Measurements from ENCODE around the gene NFATC1. TPM values are rescaled to one million over a fixed set of nuclear protein-coding genes. Genes with fewer than 3 reads are reported as not detected.

NFATC1 gene
- total and polyA plus RNA-seq, 3 experiments from 2014 or later, result 36.7 to 46.7 (median 45.9) TPM

GRCh38 chr18:79420033-79420745, 24.5 kb downstream of the NFATC1 start:
- H3K27ac ChIP-seq (ENCODE audit: low read depth, low read length), result no peak overlapping the region
- peaks cover 3% of the 10 kb centered on the region for H3K36me3 ChIP-seq (ENCODE audit: insufficient read depth, low read length)
- Mint-ChIP-seq H3K4me1 (peaks cover 24 to 58% (median 28%) of the 10 kb centered on the region in 3 donors), H3K36me3 (peaks cover 0 to 56% (median 18%) of the 10 kb centered on the region in 3 donors), H3K27me3 (no peaks in the 10 kb centered on the region), H3K4me3 (no peak overlapping the region), H3K9me3 (no peaks in the 10 kb centered on the region), H3K27ac (peak overlapping the region in 2 of 8 donors; percentile 29 to 61)
- CTCF ChIA-PET, result interaction anchor here (0.7 kb wide), 1 partner anchor 11 kb away, joined by 3 read pairs; no protein-coding TSS in a partner anchor
- DNase-seq, result no peak
- no peaks in the 10 kb centered on the region for H3K9me3 ChIP-seq (ENCODE audit: low read length)
- POLR2A ChIA-PET, result no interaction called here
- H3K27me3 ChIP-seq (ENCODE audit: insufficient read depth, low read length, poor library complexity, severe bottlenecking), result no peaks in the 10 kb centered on the region
- no peak overlapping the region for H3K4me3 ChIP-seq (ENCODE audit: low read length)
- H3K4me1 ChIP-seq (ENCODE audit: insufficient read depth, low read length), result no peaks in the 10 kb centered on the region

- H3K36me3 ChIP-seq (ENCODE audit: insufficient read depth, low read length), result peaks cover 3% of the 10 kb centered on the region
- H3K9me3 ChIP-seq (ENCODE audit: low read length), result no peaks in the 10 kb centered on the region
- ChIA-PET CTCF (interaction anchor here (0.7 kb wide), 1 partner anchor 20 kb away, joined by 3 read pairs; no protein-coding TSS in a partner anchor), POLR2A (no interaction called here)
- DNase-seq, result no peak
- Mint-ChIP-seq H3K36me3 (peaks cover 0 to 61% (median 18%) of the 10 kb centered on the region in 3 donors), H3K4me1 (peaks cover 24 to 55% (median 28%) of the 10 kb centered on the region in 3 donors), H3K27ac (peak overlapping the region in 1 of 8 donors; percentile 72), H3K9me3 (no peaks in the 10 kb centered on the region), H3K27me3 (no peaks in the 10 kb centered on the region), H3K4me3 (peak overlapping the region in 1 of 7 donors; percentile 52)
- H3K4me1 ChIP-seq (ENCODE audit: insufficient read depth, low read length), result no peaks in the 10 kb centered on the region
- no peak overlapping the region for H3K4me3 ChIP-seq (ENCODE audit: low read length)
- H3K27me3 ChIP-seq (ENCODE audit: insufficient read depth, low read length, poor library complexity, severe bottlenecking), result no peaks in the 10 kb centered on the region
- H3K27ac ChIP-seq (ENCODE audit: low read depth, low read length), result no peak overlapping the region
These were observed 25.6 kb downstream of the NFATC1 start for GRCh38 chr18:79421275-79421857.

- Histone ChIP-seq H3K27ac (ENCODE audit: low read depth, low read length) (no peak overlapping the region), H3K36me3 (ENCODE audit: insufficient read depth, low read length) (peaks cover 3% of the 10 kb centered on the region), H3K27me3 (ENCODE audit: insufficient read depth, low read length, poor library complexity, severe bottlenecking) (no peaks in the 10 kb centered on the region), H3K9me3 (ENCODE audit: low read length) (no peaks in the 10 kb centered on the region), H3K4me1 (ENCODE audit: insufficient read depth, low read length) (no peaks in the 10 kb centered on the region), H3K4me3 (ENCODE audit: low read length) (no peak overlapping the region)
- CTCF ChIA-PET, result interaction anchor here (0.7 kb wide), 1 partner anchor 21 kb away, joined by 3 read pairs; no protein-coding TSS in a partner anchor
- peaks cover 26 to 52% (median 27%) of the 10 kb centered on the region in 3 donors for H3K4me1 Mint-ChIP-seq
- no peak for DNase-seq
- H3K36me3 Mint-ChIP-seq, result peaks cover 0 to 65% (median 18%) of the 10 kb centered on the region in 3 donors
- no peaks in the 10 kb centered on the region for H3K9me3 Mint-ChIP-seq
- no peaks in the 10 kb centered on the region for H3K27me3 Mint-ChIP-seq
- H3K27ac Mint-ChIP-seq, result peak overlapping the region in 5 of 8 donors; percentile 23 to 72 (median 46)
- peak overlapping the region in 1 of 7 donors; percentile 52 for H3K4me3 Mint-ChIP-seq
- POLR2A ChIA-PET, result no interaction called here
These were observed 26.5 kb downstream of the NFATC1 start for GRCh38 chr18:79422022-79422782.

- Mint-ChIP-seq H3K9me3 (no peaks in the 10 kb centered on the region), H3K36me3 (peaks cover 0 to 65% (median 18%) of the 10 kb centered on the region in 3 donors), H3K4me1 (peaks cover 26 to 52% (median 27%) of the 10 kb centered on the region in 3 donors), H3K27me3 (no peaks in the 10 kb centered on the region), H3K4me3 (peak overlapping the region in 1 of 7 donors; percentile 23), H3K27ac (peak overlapping the region in 1 of 8 donors; percentile 19)
- Histone ChIP-seq H3K36me3 (ENCODE audit: insufficient read depth, low read length) (peaks cover 3% of the 10 kb centered on the region), H3K27ac (ENCODE audit: low read depth, low read length) (no peak overlapping the region), H3K4me1 (ENCODE audit: insufficient read depth, low read length) (no peaks in the 10 kb centered on the region), H3K4me3 (ENCODE audit: low read length) (no peak overlapping the region), H3K27me3 (ENCODE audit: insufficient read depth, low read length, poor library complexity, severe bottlenecking) (no peaks in the 10 kb centered on the region), H3K9me3 (ENCODE audit: low read length) (no peaks in the 10 kb centered on the region)
- ChIA-PET CTCF (no interaction called here), POLR2A (no interaction called here)
- DNase-seq, result no peak
These were observed 27.0 kb downstream of the NFATC1 start for GRCh38 chr18:79422783-79423165.

- no peak for DNase-seq
- Mint-ChIP-seq H3K27me3 (no peaks in the 10 kb centered on the region), H3K9me3 (no peaks in the 10 kb centered on the region), H3K36me3 (peaks cover 0 to 64% (median 17%) of the 10 kb centered on the region in 3 donors), H3K4me3 (peak overlapping the region in 1 of 7 donors; percentile 23), H3K4me1 (peaks cover 29 to 56% (median 31%) of the 10 kb centered on the region in 3 donors), H3K27ac (no peak overlapping the region)
- Histone ChIP-seq H3K36me3 (ENCODE audit: insufficient read depth, low read length) (peaks cover 3% of the 10 kb centered on the region), H3K27me3 (ENCODE audit: insufficient read depth, low read length, poor library complexity, severe bottlenecking) (no peaks in the 10 kb centered on the region), H3K9me3 (ENCODE audit: low read length) (no peaks in the 10 kb centered on the region), H3K4me1 (ENCODE audit: insufficient read depth, low read length) (no peaks in the 10 kb centered on the region), H3K27ac (ENCODE audit: low read depth, low read length) (no peak overlapping the region), H3K4me3 (ENCODE audit: low read length) (no peak overlapping the region)
- POLR2A ChIA-PET, result no interaction called here
- CTCF ChIA-PET, result no interaction called here
These were observed 27.7 kb downstream of the NFATC1 start for GRCh38 chr18:79423211-79424007.

- H3K9me3 ChIP-seq (ENCODE audit: low read length), result no peaks in the 10 kb centered on the region
- H3K4me1 Mint-ChIP-seq, result peaks cover 25 to 54% (median 30%) of the 10 kb centered on the region in 3 donors
- ChIA-PET POLR2A (no interaction called here), CTCF (no interaction called here)
- H3K36me3 Mint-ChIP-seq, result peaks cover 0 to 57% (median 14%) of the 10 kb centered on the region in 3 donors
- H3K4me1 ChIP-seq (ENCODE audit: insufficient read depth, low read length), result no peaks in the 10 kb centered on the region
- no peak for DNase-seq
- H3K4me3 ChIP-seq (ENCODE audit: low read length), result no peak overlapping the region
- H3K36me3 ChIP-seq (ENCODE audit: insufficient read depth, low read length), result peaks cover 3% of the 10 kb centered on the region
- no peak overlapping the region for H3K4me3 Mint-ChIP-seq
- no peak overlapping the region for H3K27ac ChIP-seq (ENCODE audit: low read depth, low read length)
- H3K27me3 Mint-ChIP-seq, result no peaks in the 10 kb centered on the region
- no peaks in the 10 kb centered on the region for H3K9me3 Mint-ChIP-seq
- H3K27me3 ChIP-seq (ENCODE audit: insufficient read depth, low read length, poor library complexity, severe bottlenecking), result no peaks in the 10 kb centered on the region
- H3K27ac Mint-ChIP-seq, result peak overlapping the region in 6 of 8 donors; percentile 5 to 96 (median 83)
These were observed 28.4 kb downstream of the NFATC1 start for GRCh38 chr18:79424008-79424565.

- ChIA-PET CTCF (no interaction called here), POLR2A (interaction anchor here (0.5 kb wide), 1 partner anchor 24 kb away, joined by 3 read pairs; no protein-coding TSS in a partner anchor)
- no peaks in the 10 kb centered on the region for H3K9me3 ChIP-seq (ENCODE audit: low read length)
- no peak overlapping the region for H3K4me3 ChIP-seq (ENCODE audit: low read length)
- no peaks in the 10 kb centered on the region for H3K27me3 ChIP-seq (ENCODE audit: insufficient read depth, low read length, poor library complexity, severe bottlenecking)
- no peaks in the 10 kb centered on the region for H3K4me1 ChIP-seq (ENCODE audit: insufficient read depth, low read length)
- no peaks in the 10 kb centered on the region for H3K9me3 Mint-ChIP-seq
- peaks cover 0 to 57% (median 10%) of the 10 kb centered on the region in 3 donors for H3K36me3 Mint-ChIP-seq
- H3K27ac Mint-ChIP-seq, result peak overlapping the region in 7 of 8 donors; percentile 5 to 94 (median 66)
- H3K4me1 Mint-ChIP-seq, result peaks cover 25 to 56% (median 30%) of the 10 kb centered on the region in 3 donors
- no peaks in the 10 kb centered on the region for H3K27me3 Mint-ChIP-seq
- H3K36me3 ChIP-seq (ENCODE audit: insufficient read depth, low read length), result peaks cover 3% of the 10 kb centered on the region
- DNase-seq, result no peak
- H3K4me3 Mint-ChIP-seq, result peak overlapping the region in 2 of 7 donors; percentile 17 to 76
- no peak overlapping the region for H3K27ac ChIP-seq (ENCODE audit: low read depth, low read length)
These were observed 29.3 kb downstream of the NFATC1 start for GRCh38 chr18:79424880-79425568.

Data from CD8-positive, alpha-beta memory T cell (primary cell).